ENCODE results near the gene CFAP100.

Gene CFAP100

DNA sequence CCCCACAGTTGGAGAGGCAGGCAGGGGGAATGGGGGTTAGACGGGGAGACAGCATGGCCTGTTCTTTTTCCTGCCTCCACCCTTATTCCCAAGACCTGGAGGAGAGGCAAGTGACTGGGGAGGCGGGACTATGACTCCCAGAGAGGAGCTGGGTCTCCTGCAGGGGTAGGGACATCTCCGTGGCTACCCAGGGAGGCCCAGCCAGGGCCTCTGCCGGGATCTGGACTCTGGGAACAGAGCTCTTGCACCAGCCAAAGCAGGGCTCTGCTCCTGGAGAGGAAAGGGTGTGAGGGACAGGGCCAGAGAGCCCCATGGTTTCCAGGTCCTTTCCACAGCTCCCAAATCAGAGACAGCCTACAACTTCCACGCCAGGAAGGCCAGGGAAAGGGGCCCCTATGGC lies 22.8 kb downstream of the CFAP100 start:
- H3K27me3 Mint-ChIP-seq (ENCODE audit: low read depth, poor library complexity), result peaks cover 4% of the 10 kb centered on the region
- TF ChIP-seq, protein P1, sequence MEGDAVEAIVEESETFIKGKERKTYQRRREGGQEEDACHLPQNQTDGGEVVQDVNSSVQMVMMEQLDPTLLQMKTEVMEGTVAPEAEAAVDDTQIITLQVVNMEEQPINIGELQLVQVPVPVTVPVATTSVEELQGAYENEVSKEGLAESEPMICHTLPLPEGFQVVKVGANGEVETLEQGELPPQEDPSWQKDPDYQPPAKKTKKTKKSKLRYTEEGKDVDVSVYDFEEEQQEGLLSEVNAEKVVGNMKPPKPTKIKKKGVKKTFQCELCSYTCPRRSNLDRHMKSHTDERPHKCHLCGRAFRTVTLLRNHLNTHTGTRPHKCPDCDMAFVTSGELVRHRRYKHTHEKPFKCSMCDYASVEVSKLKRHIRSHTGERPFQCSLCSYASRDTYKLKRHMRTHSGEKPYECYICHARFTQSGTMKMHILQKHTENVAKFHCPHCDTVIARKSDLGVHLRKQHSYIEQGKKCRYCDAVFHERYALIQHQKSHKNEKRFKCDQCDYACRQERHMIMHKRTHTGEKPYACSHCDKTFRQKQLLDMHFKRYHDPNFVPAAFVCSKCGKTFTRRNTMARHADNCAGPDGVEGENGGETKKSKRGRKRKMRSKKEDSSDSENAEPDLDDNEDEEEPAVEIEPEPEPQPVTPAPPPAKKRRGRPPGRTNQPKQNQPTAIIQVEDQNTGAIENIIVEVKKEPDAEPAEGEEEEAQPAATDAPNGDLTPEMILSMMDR (IDR thresholded peaks at IDR 0.05), result no peak
- no peaks in the 10 kb centered on the region for H3K36me3 Mint-ChIP-seq (ENCODE audit: low read depth)
- no peaks in the 10 kb centered on the region for H3K9me3 Mint-ChIP-seq
- H3K4me3 Mint-ChIP-seq, result no peak overlapping the region
- DNase-seq, result no peak
- H3K27ac Mint-ChIP-seq, result no peak overlapping the region
- H3K4me1 Mint-ChIP-seq, result peaks cover 18% of the 10 kb centered on the region

DNA sequence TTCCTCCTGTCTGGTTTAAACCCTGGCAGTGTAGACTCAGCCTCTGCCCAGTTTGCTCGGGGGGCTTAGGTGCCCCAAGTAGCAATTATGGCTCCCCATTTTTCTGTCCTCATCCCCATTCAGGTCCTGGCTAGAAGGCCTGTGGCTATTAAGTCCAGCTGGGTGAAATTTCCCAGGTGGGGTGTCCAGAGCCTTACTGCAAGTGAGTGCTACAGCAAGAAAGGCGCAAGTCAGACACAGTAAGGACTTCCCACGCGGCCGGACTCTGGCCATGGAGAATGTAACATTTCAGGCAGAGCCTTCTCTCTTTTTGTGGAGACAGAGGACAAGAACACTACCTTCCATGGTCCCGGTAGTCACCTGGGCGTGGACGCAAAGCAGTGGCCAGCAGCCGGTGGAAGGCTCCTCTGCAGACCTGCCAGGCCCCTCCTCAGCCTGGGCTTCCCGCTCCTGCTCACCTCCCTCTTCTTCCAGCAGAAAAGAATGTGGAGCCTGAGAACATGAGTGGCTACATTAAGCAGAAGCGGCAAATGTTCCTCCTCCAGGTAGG lies 23.3 kb downstream of the CFAP100 start:
- Mint-ChIP-seq H3K27me3 (ENCODE audit: low read depth, poor library complexity) (peaks cover 4% of the 10 kb centered on the region), H3K27ac (no peak overlapping the region), H3K36me3 (ENCODE audit: low read depth) (no peaks in the 10 kb centered on the region), H3K4me3 (no peak overlapping the region), H3K4me1 (peaks cover 18% of the 10 kb centered on the region), H3K9me3 (no peaks in the 10 kb centered on the region)
- no peak for DNase-seq
- TF ChIP-seq, protein P1 (IDR thresholded peaks at IDR 0.05), result no peak

DNA sequence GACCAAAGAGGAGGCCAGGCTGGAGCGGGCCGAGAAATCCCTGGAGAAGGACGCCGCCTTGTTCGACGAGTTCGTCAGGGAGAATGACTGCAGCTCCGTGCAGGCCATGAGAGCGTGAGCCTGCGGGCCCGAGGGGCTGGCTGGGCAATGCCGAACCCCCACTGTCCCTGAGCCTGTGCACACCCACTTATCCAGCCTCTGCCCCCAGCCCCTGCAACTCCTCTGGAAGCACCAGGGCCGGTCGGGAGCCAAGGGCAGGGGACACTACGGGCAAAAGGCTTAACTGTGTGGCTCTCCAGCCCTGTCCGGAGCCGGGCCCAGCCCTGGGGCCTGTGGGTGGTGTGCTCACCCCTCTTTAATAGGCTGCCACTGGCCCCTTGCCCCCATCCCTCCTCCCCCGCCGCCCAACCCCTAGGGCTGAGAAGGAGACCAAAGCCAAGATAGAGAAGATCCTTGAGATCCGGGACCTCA lies 24.0 kb downstream of the CFAP100 start:
- Mint-ChIP-seq H3K4me3 (no peak overlapping the region), H3K27ac (no peak overlapping the region), H3K4me1 (peaks cover 18% of the 10 kb centered on the region), H3K36me3 (ENCODE audit: low read depth) (no peaks in the 10 kb centered on the region), H3K9me3 (no peaks in the 10 kb centered on the region), H3K27me3 (ENCODE audit: low read depth, poor library complexity) (peaks cover 4% of the 10 kb centered on the region)
- DNase-seq, result no peak
- TF ChIP-seq, protein P1 (IDR thresholded peaks at IDR 0.05), result no peak

DNA sequence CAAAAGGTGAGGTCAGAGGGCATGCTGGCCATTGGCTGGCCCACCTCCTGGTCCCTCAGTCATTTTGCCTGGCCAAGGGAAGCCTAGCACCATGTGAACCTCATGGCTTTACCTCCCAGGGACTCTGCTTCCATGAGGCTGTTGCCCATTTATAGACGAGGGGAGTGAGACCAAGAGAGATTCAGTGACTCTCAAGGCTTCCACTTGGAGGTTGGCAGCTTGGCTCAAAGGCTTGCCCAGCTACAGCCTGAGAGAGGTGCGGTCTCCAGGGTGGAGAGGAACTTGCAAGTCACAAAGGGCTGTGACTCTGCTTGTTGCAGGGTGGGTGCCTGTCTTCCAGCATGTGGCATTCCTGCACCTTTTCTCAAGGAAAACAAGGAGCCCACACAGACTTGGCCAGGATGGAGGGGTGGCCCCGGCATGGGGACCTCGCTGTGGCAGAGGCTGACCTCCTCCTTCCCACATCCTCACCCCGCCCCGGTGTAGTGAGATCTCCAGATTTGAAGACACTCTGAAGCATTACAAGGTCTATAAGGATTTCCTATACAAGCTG lies 24.5 kb downstream of the CFAP100 start:
- Mint-ChIP-seq H3K27me3 (ENCODE audit: low read depth, poor library complexity) (no peaks in the 10 kb centered on the region), H3K27ac (peak overlapping the region; percentile 57), H3K4me1 (peaks cover 18% of the 10 kb centered on the region), H3K36me3 (ENCODE audit: low read depth) (no peaks in the 10 kb centered on the region), H3K9me3 (no peaks in the 10 kb centered on the region), H3K4me3 (no peak overlapping the region)
- TF ChIP-seq, protein P1 (IDR thresholded peaks at IDR 0.05), result no peak
- DNase-seq, result no peak

DNA sequence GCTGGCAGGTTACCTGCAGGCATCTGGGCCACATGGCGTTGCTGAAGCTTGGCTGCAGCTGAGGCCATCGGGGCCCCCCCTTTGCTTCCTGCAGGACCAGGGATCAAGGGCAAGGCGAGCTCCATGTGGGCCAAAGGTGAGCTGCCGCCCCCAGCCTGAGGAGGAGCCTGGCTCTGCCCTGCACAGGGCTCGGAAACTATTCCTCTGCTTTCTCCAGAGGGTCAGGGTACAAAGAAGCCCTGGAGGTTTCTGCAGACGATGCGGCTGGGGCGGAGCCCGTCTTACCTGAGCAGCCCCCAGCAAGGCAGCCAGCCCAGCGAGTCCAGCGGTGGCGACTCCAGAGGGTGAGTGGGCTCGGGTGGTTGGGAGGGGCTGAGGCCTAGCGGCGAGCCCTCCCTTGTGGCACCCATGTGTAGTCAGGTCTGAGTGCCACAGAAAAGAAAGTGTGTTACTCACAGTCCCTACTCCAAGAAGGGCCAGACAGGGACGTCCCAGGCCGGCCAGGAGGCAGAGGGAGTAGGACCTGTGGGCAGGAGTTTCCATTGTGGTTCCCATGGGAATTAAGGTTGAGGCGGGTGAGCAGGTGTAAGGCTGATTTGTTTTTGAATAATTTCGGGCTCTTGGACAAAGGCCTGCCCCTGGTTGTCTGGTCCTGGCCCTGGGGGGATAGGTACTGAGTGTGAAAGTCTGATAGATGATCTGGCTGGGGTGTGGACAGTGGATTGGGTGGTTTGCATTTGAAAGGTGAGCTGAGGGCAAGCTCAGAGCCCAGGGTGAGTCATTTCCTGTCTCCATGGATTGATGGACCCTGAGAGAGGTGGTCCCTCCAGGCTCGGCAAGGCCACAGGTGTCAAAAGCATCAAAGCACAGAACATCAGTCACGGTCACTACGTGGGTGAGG lies 25.4 kb downstream of the CFAP100 start:
- Mint-ChIP-seq H3K4me1 (peaks cover 18% of the 10 kb centered on the region), H3K4me3 (no peak overlapping the region), H3K36me3 (ENCODE audit: low read depth) (no peaks in the 10 kb centered on the region), H3K9me3 (peaks cover 4% of the 10 kb centered on the region), H3K27ac (no peak overlapping the region), H3K27me3 (ENCODE audit: low read depth, poor library complexity) (no peaks in the 10 kb centered on the region)
- TF ChIP-seq, protein P1 (IDR thresholded peaks at IDR 0.05), result no peak
- no peak for DNase-seq

Measured in nephron progenitor cell (in vitro differentiated cells).